ENCODE results near the gene DENND4C.

Gene DENND4C

GRCh38 chr9:19269582-19269981, 39.1 kb downstream of the DENND4C start:
- TF ChIP-seq POLR2AphosphoS5 (IDR thresholded peaks at IDR 0.05; ENCODE audit: low read depth, low read length) (no peak), POLR2A (IDR thresholded peaks at IDR 0.05; ENCODE audit: low read depth, low read length) (no peak), POU2F2 (IDR thresholded peaks at IDR 0.05; ENCODE audit: low read depth, low read length) (no peak), PAX5 (IDR thresholded peaks at IDR 0.05; ENCODE audit: insufficient read depth, low read length, severe bottlenecking) (no peak), SPI1 (IDR thresholded peaks at IDR 0.05; ENCODE audit: low read depth, low read length) (no peak), TAF1 (IDR thresholded peaks at IDR 0.05; ENCODE audit: low read depth, low read length) (no peak)
- DNase-seq (ENCODE audit: insufficient read length, low spot score): no peak
- FAIRE-seq: no peak

- TF ChIP-seq SPI1 (IDR thresholded peaks at IDR 0.05; ENCODE audit: low read depth, low read length) (no peak), POLR2AphosphoS5 (IDR thresholded peaks at IDR 0.05; ENCODE audit: low read depth, low read length) (no peak), PAX5 (IDR thresholded peaks at IDR 0.05; ENCODE audit: insufficient read depth, low read length, severe bottlenecking) (no peak), TAF1 (IDR thresholded peaks at IDR 0.05; ENCODE audit: low read depth, low read length) (no peak), POU2F2 (IDR thresholded peaks at IDR 0.05; ENCODE audit: low read depth, low read length) (no peak), POLR2A (IDR thresholded peaks at IDR 0.05; ENCODE audit: low read depth, low read length) (no peak)
- DNase-seq (ENCODE audit: insufficient read length, low spot score) (no peak), FAIRE-seq (no peak)
Measured at GRCh38 chr9:19270421-19270949, 40.0 kb downstream of the DENND4C start.

- no peak for TF ChIP-seq SPI1 (IDR thresholded peaks at IDR 0.05; ENCODE audit: low read depth, low read length)
- TF ChIP-seq POLR2A (IDR thresholded peaks at IDR 0.05; ENCODE audit: low read depth, low read length): no peak
- TF ChIP-seq POLR2AphosphoS5 (IDR thresholded peaks at IDR 0.05; ENCODE audit: low read depth, low read length): no peak
- TF ChIP-seq TAF1 (IDR thresholded peaks at IDR 0.05; ENCODE audit: low read depth, low read length): no peak
- TF ChIP-seq POU2F2 (IDR thresholded peaks at IDR 0.05; ENCODE audit: low read depth, low read length): no peak
- no peak for TF ChIP-seq PAX5 (IDR thresholded peaks at IDR 0.05; ENCODE audit: insufficient read depth, low read length, severe bottlenecking)
- FAIRE-seq (no peak), DNase-seq (ENCODE audit: insufficient read length, low spot score) (no peak)
Measured at GRCh38 chr9:19271081-19271480, 40.6 kb downstream of the DENND4C start.

- TF ChIP-seq POU2F2 (IDR thresholded peaks at IDR 0.05; ENCODE audit: low read depth, low read length): no peak
- no peak for TF ChIP-seq POLR2A (IDR thresholded peaks at IDR 0.05; ENCODE audit: low read depth, low read length)
- no peak for TF ChIP-seq SPI1 (IDR thresholded peaks at IDR 0.05; ENCODE audit: low read depth, low read length)
- DNase-seq (ENCODE audit: insufficient read length, low spot score) (no peak), FAIRE-seq (no peak)
Measured at GRCh38 chr9:19281801-19282200, 51.3 kb downstream of the DENND4C start.

GRCh38 chr9:19283072-19283710, 52.7 kb downstream of the DENND4C start:
- TF ChIP-seq PAX5 (IDR thresholded peaks at IDR 0.05; ENCODE audit: insufficient read depth, low read length, severe bottlenecking): no peak
- no peak for TF ChIP-seq POLR2A (IDR thresholded peaks at IDR 0.05; ENCODE audit: low read depth, low read length)
- no peak for TF ChIP-seq TAF1 (IDR thresholded peaks at IDR 0.05; ENCODE audit: low read depth, low read length)
- no peak for TF ChIP-seq POU2F2 (IDR thresholded peaks at IDR 0.05; ENCODE audit: low read depth, low read length)
- no peak for TF ChIP-seq SPI1 (IDR thresholded peaks at IDR 0.05; ENCODE audit: low read depth, low read length)
- TF ChIP-seq POLR2AphosphoS5 (IDR thresholded peaks at IDR 0.05; ENCODE audit: low read depth, low read length): no peak
- DNase-seq (ENCODE audit: insufficient read length, low spot score) (no peak), FAIRE-seq (no peak)

- DNase-seq (ENCODE audit: insufficient read length, low spot score) (no peak), FAIRE-seq (no peak)
- TF ChIP-seq POLR2A (IDR thresholded peaks at IDR 0.05; ENCODE audit: low read depth, low read length) (no peak), POLR2AphosphoS5 (IDR thresholded peaks at IDR 0.05; ENCODE audit: low read depth, low read length) (no peak), POU2F2 (IDR thresholded peaks at IDR 0.05; ENCODE audit: low read depth, low read length) (no peak), TAF1 (IDR thresholded peaks at IDR 0.05; ENCODE audit: low read depth, low read length) (no peak), SPI1 (IDR thresholded peaks at IDR 0.05; ENCODE audit: low read depth, low read length) (no peak), PAX5 (IDR thresholded peaks at IDR 0.05; ENCODE audit: insufficient read depth, low read length, severe bottlenecking) (no peak)
Measured at GRCh38 chr9:19284729-19285128, 54.2 kb downstream of the DENND4C start.

- TF ChIP-seq SPI1 (IDR thresholded peaks at IDR 0.05; ENCODE audit: low read depth, low read length) (no peak), TAF1 (IDR thresholded peaks at IDR 0.05; ENCODE audit: low read depth, low read length) (no peak), POLR2AphosphoS5 (IDR thresholded peaks at IDR 0.05; ENCODE audit: low read depth, low read length) (no peak)
- FAIRE-seq (no peak), DNase-seq (ENCODE audit: insufficient read length, low spot score) (no peak)
Measured at GRCh38 chr9:19286634-19287188, 56.2 kb downstream of the DENND4C start.

GRCh38 chr9:19288081-19288480, 57.6 kb downstream of the DENND4C start:
- no peak for DNase-seq (ENCODE audit: insufficient read length, low spot score)
- no peak for TF ChIP-seq POU2F2 (IDR thresholded peaks at IDR 0.05; ENCODE audit: low read depth, low read length)
- TF ChIP-seq PAX5 (IDR thresholded peaks at IDR 0.05; ENCODE audit: insufficient read depth, low read length, severe bottlenecking): no peak
- TF ChIP-seq POLR2A (IDR thresholded peaks at IDR 0.05; ENCODE audit: low read depth, low read length): no peak
- TF ChIP-seq SPI1 (IDR thresholded peaks at IDR 0.05; ENCODE audit: low read depth, low read length): no peak
- TF ChIP-seq POLR2AphosphoS5 (IDR thresholded peaks at IDR 0.05; ENCODE audit: low read depth, low read length): no peak
- TF ChIP-seq TAF1 (IDR thresholded peaks at IDR 0.05; ENCODE audit: low read depth, low read length): no peak
- FAIRE-seq: no peak

GRCh38 chr9:19290103-19290502, 59.6 kb downstream of the DENND4C start:
- no peak for DNase-seq (ENCODE audit: insufficient read length, low spot score)
- FAIRE-seq: no peak
- TF ChIP-seq POU2F2 (IDR thresholded peaks at IDR 0.05; ENCODE audit: low read depth, low read length) (no peak), SPI1 (IDR thresholded peaks at IDR 0.05; ENCODE audit: low read depth, low read length) (no peak), PAX5 (IDR thresholded peaks at IDR 0.05; ENCODE audit: insufficient read depth, low read length, severe bottlenecking) (no peak), POLR2AphosphoS5 (IDR thresholded peaks at IDR 0.05; ENCODE audit: low read depth, low read length) (no peak), TAF1 (IDR thresholded peaks at IDR 0.05; ENCODE audit: low read depth, low read length) (no peak), POLR2A (IDR thresholded peaks at IDR 0.05; ENCODE audit: low read depth, low read length) (no peak)

GRCh38 chr9:19294219-19294618, 63.7 kb downstream of the DENND4C start:
- TF ChIP-seq POLR2AphosphoS5 (IDR thresholded peaks at IDR 0.05; ENCODE audit: low read depth, low read length) (no peak), PAX5 (IDR thresholded peaks at IDR 0.05; ENCODE audit: insufficient read depth, low read length, severe bottlenecking) (no peak)
- no peak for FAIRE-seq
- no peak for DNase-seq (ENCODE audit: insufficient read length, low spot score)
